GM21576 (cell line): Measurements from ENCODE around the gene IL15RA.
"Not testable (repeated sequence)": the region's sequence is repeated elsewhere in the genome, so short reads cannot be mapped to it uniquely, and the experiment has no call there.

Experiments used
- ATAC-seq: cut with Tn5 transposase; IDR thresholded peaks from one replicate; pipeline ENCODE4 v1.9.1; 2021; ENCODE audit warnings: mild to moderate bottlenecking, moderate library complexity; ENCODE audit not compliant: unreplicated experiment

IL15RA gene

DNA sequence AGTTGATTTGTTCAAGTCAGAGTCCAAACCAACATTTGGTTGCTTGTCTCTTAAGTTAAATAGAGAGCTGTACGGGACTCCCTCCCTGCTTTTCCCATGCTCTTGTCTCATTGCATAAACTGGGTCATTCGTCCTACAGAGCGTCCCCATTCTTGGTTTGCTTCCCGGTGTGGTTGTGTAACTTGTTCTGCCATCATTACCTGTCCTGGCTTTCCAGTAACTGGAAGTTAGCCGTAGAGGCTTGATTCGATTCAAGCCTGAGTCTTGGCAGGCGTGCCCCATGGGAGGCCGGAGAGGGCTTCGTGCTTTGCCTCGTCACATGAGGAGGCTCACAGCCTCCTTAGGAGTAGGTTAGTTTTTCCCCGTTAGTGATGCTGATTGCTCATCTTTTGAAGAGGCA is 47.1 kb downstream of the IL15RA start:
- no peak for ATAC-seq

DNA sequence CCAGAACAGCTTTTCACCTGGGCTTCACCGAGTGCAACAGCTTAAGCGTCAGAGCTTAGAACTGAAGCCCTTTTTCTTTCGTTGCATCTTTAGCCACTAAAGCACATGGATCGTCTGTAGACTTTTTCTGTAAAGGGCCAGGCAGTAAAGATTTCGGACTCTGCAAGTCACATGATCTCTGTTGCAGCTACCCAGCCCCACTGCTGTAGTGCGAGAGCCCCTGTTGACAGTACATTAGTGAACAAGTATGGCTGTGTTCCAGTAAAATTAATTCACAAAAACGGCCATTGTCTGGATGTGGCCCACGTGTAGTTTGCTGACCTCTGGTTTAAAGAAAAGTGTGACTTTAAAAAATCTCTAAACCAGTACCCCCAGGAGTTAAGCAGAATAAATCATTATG is 47.9 kb downstream of the IL15RA start:
- ATAC-seq, result no peak

DNA sequence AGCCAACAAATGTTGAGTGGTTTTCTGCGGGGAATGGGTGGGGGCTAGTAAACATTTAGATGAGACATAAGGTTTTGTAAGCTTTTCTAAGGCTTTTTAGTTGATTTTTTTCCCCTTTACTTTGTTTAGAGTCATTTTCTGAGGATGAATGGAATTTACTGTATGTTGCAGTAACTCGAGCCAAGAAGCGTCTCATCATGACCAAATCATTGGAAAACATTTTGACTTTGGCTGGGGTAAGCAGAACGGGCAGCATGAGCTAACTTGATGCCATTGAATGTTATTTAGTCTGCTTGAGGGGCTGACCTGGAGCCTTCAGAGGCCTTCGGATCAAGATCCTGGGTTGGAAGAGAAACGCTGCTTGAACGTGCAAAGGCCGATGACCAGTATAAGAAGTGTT is 50.0 kb downstream of the IL15RA start:
- no peak for ATAC-seq

DNA sequence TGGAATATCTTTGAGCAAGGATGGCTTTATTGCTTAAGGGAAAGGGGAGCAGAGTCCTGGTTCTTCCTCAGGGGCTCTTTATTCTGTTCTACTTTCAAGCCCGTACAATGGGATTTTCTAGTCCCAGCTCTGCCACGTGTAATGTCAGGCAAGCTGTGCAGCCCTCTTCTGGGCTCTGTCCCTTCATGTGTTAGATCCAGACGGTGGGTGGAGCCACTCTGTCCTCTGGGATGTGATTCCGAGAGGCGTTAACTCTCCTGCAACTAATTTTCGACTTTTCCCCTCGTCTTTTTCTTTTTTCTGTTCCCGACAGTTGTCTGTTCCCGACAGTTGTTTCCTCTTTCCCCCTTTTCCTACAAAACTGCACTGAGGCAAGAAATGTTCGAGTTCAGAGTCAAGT is 52.5 kb downstream of the IL15RA start:
- no peak for ATAC-seq

DNA sequence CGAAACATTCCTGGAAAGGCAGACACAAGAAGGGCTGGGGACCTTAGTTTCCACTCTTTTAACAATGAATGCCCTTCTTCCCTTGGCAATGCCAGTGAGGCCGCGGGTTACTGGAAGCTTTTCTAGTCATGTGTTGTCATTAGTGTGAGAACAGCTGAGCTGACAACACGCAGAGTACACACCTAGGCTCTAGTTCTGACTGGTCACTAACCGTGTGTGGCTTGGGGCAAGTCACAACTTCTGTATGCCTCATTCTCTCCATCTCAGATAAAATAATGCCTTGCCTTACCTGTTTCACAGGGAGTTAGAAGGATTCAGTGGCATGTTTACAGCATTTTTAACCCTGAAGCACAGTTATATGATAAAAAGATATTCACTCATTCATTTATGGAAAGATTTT is 55.6 kb downstream of the IL15RA start:
- no peak for ATAC-seq

DNA sequence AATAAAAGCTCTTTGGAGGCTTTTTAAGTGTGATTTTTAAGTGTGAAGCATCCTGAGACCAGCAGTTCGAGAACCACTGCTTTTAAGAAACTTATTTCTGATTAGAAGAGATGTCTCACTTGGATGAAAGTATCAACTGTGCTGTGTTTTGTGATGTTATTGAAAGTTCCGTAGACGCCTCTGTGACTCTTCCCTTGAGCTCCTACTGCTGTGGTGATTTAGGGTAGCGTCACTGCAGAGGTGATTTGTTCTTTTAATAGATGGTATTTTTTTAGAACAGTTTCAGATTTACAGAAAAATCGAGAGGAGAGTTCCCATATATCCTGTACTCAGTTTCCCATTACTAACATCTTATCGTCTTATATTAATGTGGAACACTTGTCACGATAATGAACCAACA is 57.8 kb downstream of the IL15RA start:
- ATAC-seq, result no peak

DNA sequence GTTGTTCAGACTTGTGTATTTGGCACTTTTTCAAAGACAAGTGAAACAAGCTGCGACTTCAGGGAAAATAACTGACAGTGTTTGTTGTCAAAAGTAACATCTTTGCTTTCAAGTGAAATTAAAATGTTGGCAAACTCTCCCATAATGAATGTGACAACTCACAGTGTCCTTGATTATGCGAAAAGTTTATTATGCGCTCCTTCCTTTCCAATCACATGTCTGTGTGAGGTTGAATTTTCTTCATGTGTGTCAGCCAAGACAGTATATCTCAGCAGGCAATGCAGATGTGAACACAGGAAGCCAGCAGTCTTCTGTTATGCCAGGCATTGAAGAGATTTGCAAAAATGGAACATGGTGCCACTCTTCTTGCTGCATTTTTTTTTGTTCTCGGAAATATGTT is 58.6 kb downstream of the IL15RA start:
- ATAC-seq, result no peak

DNA sequence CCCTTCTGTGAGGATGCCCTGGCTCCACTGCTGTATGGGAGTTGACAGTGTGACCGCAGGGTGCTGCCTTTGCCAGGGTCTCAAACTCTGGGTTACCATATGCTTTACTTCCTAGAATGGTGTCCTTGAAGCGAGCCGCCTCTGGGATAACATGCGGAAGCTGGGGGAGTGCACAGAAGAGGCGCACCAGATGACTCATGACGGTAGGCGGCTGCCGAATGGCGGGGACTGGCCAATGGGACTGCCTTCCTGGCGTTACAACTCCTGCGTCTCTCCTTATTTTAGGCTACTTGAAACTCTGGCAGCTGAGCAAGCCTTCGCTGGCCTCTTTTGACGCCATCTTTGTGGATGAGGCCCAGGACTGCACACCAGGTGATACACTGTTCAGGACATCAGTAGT is 60.0 kb downstream of the IL15RA start:
- no peak for ATAC-seq

DNA sequence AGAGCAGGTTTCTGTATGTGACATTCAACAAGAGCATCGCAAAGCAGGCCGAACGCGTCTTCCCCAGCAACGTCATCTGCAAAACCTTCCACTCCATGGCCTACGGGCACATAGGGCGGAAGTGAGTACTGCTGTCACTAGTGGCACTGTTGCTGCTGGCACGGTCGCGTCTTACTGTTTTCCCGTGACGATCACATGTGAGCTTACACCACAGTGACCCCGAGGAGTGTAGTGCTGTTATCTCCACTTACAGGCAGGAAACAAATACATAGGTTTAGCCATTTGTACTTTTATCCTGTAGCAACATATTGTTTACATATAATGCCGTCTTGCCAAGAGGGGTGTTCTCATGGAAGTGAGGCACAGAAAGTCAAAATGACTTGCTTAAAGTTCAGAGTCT is 61.9 kb downstream of the IL15RA start:
- ATAC-seq, result no peak

DNA sequence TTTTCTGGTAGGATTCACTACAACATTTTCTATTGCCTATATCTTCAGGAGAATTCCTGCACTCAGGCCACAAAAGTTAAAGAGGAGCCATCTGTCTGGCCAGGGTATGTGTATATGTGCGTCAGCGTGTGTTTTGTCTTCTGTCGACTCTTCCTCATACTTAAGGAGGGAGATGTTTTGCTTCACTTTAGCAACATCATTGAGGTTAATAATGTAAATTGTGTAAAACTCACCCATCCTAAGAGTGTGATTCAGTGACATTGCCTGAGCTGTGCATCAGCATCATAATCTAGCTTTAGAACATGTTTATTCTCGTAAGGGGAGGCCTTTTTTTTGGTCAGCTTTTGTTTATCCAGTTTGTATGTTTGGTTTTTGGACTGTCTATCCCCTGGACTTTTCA is 63.6 kb downstream of the IL15RA start:
- no peak for ATAC-seq

DNA sequence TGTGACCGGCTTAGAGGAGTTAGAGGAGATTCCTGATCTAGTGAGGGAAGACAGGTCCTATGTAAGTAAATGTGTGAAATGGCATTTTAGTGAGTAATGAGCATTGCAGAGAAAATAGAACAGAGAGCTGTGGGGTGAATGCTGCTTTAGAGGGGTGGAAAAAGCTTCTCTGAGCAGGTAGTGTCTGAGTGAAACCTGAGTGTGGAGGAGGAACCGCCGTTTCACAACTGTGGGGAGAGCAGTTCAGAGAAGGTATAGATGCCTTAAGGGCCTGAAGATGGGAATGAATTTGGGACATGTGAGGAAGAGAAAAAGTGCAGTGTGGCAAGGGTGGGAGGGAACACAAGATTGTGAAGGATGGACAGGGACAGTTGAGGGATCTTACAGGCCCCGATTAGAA is 65.7 kb downstream of the IL15RA start:
- ATAC-seq, result no peak

DNA sequence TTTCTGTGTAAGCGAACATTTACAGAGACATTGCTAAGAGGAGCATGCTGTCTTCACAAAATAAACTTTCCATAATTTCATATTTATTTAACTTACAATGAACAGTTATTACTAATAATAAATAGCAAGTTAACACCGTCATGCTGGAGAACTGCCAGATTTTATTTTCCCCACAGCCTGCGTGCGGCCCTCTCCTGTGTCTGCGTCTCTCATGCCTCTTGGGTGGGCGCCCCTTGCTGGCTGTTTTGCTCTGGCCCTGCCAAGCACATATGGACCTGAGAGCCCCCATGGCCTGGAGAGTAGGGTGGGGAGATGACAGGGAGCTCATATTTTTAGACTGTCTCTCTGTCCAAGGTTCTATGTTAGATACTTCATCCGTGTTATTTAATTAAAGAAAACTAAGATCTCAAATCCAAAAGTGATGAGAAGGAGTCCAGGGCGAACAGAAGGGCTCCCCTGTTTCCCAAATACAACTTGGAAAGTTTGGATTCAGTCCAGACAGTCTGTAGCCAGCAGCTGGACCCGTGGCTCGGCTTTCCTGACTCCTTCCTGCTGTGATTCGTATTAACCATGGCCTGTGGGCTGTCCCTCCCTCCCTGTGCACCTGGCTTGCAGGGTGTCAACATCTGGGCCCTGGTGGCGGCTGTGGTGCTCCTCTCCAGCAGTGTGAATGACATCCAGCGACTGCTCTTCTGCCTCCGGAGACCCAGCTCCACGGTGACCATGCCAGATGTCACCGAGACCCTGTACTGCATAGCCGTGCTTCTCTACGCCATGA is 66.8 kb downstream of the IL15RA start:
- ATAC-seq, result no peak

DNA sequence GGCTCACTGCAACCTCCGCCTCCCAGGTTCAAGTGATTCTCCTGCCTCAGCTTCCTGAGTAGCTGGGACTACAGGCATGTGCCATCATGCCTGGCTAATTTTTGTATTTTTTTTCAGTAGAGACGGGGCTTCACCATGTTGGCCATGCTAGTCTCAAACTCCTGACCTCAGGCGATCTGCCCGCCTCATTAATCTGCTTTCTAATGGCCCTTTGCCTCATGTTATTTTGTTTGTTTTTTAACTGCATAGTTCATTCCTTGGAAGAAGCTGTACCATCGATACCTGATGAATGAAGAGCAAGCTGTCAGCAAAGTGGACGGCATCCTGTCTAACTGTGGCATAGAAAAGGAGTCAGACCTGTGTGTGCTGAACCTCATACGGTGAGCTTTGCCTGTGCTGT is 68.7 kb downstream of the IL15RA start:
- not testable (repeated sequence) for ATAC-seq

DNA sequence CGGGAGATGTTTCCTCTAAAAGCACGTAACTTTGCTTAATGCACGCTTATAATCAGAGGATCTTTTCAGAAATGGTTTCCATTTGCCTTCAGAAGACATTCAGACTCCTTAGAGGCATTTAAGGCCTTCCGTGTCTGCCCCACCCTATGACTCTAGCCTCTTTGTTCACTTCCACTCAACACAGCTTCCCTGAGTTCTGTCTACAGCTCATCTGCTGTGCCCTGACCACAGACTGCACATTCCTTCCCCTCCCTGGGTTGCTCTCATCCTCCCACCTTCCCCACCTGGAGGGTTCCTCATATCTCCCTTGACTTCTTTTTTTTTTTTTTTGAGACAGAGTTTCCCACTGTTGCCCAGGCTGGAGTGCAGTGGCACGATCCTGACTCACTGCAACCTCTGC is 70.7 kb downstream of the IL15RA start:
- ATAC-seq, result no peak

DNA sequence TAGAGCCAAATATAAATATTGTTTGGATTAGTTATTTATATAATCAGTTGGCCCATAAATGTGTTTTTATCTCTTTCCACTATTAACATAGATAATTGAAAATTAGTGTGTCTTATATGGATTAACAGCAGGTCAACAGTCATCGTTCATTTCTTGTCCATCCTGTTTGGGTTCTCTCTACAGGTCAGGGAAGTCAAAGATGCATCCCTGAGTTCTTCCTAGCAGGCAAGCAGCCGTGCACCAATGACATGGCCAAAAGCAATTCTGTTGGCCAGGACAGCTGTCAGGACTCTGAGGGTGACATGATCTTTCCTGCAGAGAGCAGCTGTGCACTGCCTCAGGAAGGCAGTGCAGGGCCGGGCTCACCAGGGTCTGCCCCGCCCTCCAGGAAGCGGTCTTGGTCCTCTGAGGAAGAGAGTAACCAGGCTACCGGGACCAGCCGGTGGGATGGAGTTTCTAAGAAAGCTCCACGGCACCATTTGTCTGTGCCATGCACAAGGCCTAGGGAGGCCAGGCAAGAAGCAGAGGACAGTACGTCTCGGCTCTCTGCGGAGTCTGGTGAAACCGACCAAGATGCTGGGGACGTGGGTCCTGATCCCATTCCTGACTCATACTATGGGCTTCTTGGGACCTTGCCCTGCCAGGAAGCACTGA is 71.4 kb downstream of the IL15RA start:
- ATAC-seq, result no peak

DNA sequence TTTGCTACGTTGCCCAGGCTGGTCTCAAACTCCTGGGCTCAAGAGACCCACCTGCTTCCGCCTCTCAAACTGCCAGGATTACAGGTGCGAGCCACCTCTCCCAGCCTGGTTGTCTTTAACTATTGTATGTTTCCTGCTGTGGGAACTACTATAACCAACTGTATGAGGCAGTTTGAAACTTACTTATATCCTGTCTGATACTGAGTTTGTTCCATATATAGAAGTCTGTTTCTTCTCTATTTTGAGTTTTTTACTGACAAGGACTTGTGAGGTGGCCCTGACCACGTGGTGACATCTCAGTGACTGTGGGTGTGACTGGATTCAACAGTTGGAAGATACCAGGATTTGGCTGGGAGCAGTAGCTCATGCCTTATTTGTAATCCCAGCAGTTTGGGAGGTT is 73.1 kb downstream of the IL15RA start:
- peak; percentile 92 for ATAC-seq

DNA sequence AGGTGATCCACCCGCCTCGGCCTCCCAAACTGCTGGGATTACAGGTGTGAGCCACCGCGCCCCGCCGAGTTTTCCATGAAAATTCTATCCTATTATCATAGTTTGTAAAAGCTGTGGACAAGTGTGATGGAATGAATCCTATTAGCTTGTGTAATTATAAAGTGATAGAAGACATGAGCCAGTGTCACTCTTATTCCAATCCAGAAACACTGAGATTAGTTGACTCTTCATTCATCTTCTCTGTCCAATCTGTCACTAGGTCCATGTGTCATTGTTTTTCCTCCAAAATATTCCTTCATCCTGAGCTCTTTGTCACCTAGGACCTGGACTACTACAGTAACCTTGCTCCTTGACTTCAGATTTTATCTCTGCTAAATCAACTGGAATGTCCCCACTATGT is 73.8 kb downstream of the IL15RA start:
- ATAC-seq, result no peak

DNA sequence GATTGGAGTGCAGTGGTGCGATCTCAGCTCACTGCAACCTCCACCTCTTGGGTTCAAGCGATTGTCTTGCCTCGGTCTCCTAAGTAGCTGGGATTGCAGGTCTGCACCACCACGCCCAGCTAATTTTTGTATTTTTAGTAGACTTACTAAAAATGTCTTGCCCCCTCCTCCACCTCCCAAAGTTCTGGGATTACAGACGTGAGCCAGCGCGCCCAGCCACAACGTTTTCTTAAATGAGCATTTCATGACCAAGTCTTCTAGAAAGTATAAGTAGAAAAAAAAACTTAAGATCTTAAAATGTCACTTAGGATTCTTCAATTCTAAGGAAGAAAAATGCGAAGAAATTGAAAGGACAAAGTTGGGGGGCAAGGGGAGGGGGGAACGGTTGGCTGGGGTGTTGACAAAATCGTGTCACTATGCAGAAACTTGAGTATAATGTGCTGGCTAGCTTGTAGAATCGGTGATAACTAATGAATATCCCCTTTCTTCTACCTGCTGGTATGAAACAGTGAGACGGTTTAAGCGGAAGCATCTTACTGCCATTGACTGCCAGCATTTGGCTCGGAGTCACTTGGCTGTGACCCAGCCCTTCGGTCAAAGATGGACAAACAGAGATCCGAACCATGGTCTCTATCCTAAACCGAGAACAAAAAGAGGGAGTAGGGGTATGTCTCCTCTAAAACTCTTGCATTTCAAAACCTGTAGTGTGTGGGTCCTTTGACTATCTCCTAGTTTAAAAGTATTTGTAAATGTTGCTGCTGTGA is 74.7 kb downstream of the IL15RA start:
- ATAC-seq, result no peak
